22Rv1 (cell line): ENCODE measurements around the gene TTLL4.

Experiments
- CTCF ChIP-seq: fragments of 450-650 bp; IDR thresholded peaks from 2 replicates; pipeline ENCODE4 v1.5.1; 2017; ENCODE audit warnings: mild to moderate bottlenecking
- ZFX ChIP-seq: fragments of 450-650 bp; IDR thresholded peaks from 2 replicates; pipeline ENCODE4 v1.6.1; 2017; ENCODE audit warnings: antibody characterized with exemption, borderline replicate concordance

DNA sequence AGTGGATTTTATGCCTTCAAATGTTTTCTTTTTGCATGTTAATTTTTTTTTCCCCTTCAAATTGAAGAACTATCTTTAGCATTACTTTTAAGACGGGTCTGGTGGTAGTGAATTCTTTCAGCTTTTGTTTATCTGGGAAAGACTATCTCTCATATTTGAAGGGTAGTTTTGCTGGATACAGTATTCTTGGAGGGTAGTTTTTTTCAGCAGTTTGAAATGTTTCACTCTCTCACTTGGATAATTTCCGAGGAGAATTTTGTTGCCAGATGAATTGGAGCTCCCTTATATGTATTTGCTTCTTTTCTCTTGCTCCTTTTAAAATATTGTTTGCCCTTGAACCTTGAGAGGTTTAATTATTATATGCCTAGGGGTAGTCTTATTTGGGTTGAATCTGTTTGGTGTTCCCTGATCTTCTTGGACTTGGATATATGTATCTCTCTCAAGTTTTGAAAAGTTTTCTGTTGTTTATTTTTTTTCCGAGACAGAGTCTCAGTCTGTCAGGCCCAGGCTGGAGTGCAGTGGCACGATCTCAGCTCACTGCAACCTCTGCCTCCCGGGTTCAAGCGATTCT is 15.5 kb downstream of the TTLL4 start:
- no peak for TF ChIP-seq CTCF
- no peak for TF ChIP-seq ZFX
